Effector memory CD4-positive, alpha-beta T cell (primary cell): Measurements from ENCODE around the gene TRIO.

Experiments used
- DNase-seq, 3 donors: peaks; one replicate each; pipeline ENCODE4 v3.0.0-alpha.2; 2020
- H3K27ac ChIP-seq: 2 replicates; pipeline ENCODE4 v1.7.0; 2013; ENCODE audit warnings: mild to moderate bottlenecking, low read length, moderate library complexity; ENCODE audit not compliant: insufficient read depth, poor library complexity, severe bottlenecking
- H3K27me3 ChIP-seq: replicated peaks from 2 replicates; pipeline ENCODE4 v1.7.0; 2013; ENCODE audit warnings: mild to moderate bottlenecking, low read length; ENCODE audit not compliant: insufficient read depth, control insufficient read depth, poor library complexity, severe bottlenecking
- H3K36me3 ChIP-seq: 2 replicates; pipeline ENCODE4 v1.7.0; 2013; ENCODE audit warnings: mild to moderate bottlenecking, low read length, moderate library complexity; ENCODE audit not compliant: control insufficient read depth, insufficient read depth
- H3K4me1 ChIP-seq: 2 replicates; pipeline ENCODE4 v1.7.0; 2013; ENCODE audit warnings: low read length, mild to moderate bottlenecking; ENCODE audit not compliant: control insufficient read depth, insufficient read depth, poor library complexity, severe bottlenecking
- H3K4me3 ChIP-seq: 2 replicates; pipeline ENCODE4 v1.7.0; 2013; ENCODE audit warnings: low read length, low read depth, mild to moderate bottlenecking; ENCODE audit not compliant: insufficient read depth, poor library complexity, severe bottlenecking
- H3K9me3 ChIP-seq: 2 replicates; pipeline ENCODE4 v1.7.0; 2013; ENCODE audit warnings: mild to moderate bottlenecking, low read length, moderate library complexity; ENCODE audit not compliant: control insufficient read depth

The TRIO gene

DNA sequence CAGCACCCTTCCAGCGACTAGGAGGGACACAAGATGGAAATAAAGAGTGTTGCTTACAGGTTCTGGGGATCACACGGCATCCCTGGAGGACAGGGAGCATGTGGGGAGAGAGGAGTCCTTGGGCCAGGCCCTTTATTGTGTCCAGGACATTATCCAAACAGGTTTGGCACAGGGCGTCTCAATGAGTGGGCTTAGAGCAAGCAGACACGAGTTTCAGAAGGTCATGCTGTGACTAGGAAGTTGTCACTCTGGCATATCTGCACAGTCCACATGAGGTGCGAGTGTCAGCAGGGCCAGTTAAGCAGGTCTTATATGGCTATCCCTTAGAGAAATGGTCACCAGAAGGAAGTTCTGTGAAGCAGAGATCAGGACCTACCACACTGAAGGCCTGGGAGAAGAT lies 263.9 kb downstream of the TRIO start:
- Histone ChIP-seq H3K9me3 (no peaks in the 10 kb centered on the region), H3K4me3 (no peak overlapping the region), H3K27ac (no peak overlapping the region), H3K27me3 (no peaks in the 10 kb centered on the region), H3K4me1 (no peaks in the 10 kb centered on the region), H3K36me3 (no peaks in the 10 kb centered on the region)
- DNase-seq, result no peak

- H3K4me1 ChIP-seq, result peaks cover 2% of the 10 kb centered on the region
- no peaks in the 10 kb centered on the region for H3K9me3 ChIP-seq
- no peak overlapping the region for H3K4me3 ChIP-seq
- H3K27me3 ChIP-seq, result no peaks in the 10 kb centered on the region
- DNase-seq, result no peak
- no peak overlapping the region for H3K27ac ChIP-seq
- H3K36me3 ChIP-seq, result no peaks in the 10 kb centered on the region
Measured at GRCh38 chr5:14407746-14408175, 264.6 kb downstream of the TRIO start.

DNA sequence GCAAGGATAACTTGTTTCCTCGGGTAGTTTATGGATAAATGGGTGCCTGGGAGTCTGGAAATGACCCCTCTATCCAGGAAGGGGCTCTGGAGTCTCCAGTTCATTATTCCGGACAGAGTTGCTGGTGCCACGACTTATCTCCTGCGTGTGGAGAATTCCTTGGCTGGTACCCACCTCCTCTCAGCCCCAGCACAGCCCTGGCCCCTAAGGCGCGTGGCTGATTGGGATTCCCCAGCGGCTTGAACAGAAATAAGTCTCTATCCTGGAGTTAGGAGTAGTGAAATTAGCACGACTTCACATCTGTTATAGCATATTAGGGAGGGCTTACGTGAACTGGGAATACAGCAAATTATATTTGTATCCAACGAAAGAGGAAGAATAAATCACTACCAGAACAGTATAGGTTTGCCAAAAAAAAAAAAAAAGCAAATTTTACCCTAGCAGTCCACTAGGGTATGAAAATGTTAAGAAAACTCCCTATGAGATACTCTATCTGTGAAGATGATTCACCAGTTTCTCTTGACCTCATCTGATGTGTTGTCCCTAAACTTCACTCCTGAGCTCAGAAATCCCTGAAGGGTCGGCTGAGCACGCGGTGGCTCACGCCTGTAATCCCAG lies 265.9 kb downstream of the TRIO start:
- Histone ChIP-seq H3K4me1 (peaks cover 13% of the 10 kb centered on the region), H3K9me3 (no peaks in the 10 kb centered on the region), H3K36me3 (no peaks in the 10 kb centered on the region), H3K4me3 (no peak overlapping the region), H3K27ac (no peak overlapping the region), H3K27me3 (no peaks in the 10 kb centered on the region)
- no peak for DNase-seq

GRCh38 chr5:14410068-14410393 lies 266.9 kb downstream of the TRIO start:
- no peaks in the 10 kb centered on the region for H3K9me3 ChIP-seq
- DNase-seq, result no peak
- H3K27ac ChIP-seq, result no peak overlapping the region
- H3K36me3 ChIP-seq, result no peaks in the 10 kb centered on the region
- H3K27me3 ChIP-seq, result no peaks in the 10 kb centered on the region
- H3K4me1 ChIP-seq, result peaks cover 23% of the 10 kb centered on the region
- H3K4me3 ChIP-seq, result no peak overlapping the region

DNA sequence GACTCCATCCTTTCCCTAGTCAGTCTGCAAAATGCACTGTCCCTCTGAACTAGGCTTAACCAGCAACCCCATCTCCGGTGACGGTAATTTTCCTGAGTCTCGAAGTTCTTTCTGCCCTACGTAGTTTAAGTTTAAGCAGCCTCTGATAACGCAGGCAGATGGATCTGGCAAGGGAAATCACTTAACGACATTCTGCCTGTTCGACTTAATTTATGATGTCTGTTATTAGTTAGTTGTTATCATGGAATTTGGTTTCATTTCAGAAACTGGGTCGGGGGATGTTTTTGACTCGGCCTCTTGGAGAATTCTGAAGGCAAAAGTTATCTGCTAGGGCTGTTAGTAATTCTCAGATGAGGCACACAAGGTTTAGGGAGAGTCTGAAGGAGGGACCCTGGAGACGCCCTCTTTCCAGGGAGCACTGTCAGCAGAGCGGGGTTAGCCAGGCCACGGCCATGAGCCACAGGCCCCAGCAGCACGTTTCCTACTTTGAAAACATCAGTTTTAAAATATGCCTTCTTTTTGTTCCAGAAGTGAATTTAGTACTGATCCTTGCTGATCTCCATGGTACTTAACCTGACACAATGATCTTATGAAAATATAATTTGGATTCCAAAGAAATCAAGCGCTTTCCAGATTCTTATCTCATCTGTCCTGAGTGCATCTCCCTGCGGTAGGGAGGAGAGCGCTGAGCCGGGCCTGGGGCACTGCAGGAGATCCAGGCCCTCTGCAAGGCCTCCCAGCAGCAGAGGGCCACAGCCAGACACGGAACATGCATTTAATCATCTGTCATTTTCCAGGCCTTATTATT lies 267.5 kb downstream of the TRIO start:
- H3K4me1 ChIP-seq, result peaks cover 26% of the 10 kb centered on the region
- no peaks in the 10 kb centered on the region for H3K27me3 ChIP-seq
- H3K27ac ChIP-seq, result no peak overlapping the region
- H3K9me3 ChIP-seq, result no peaks in the 10 kb centered on the region
- no peak for DNase-seq
- no peaks in the 10 kb centered on the region for H3K36me3 ChIP-seq
- H3K4me3 ChIP-seq, result no peak overlapping the region

GRCh38 chr5:14411216-14411615 lies 268.1 kb downstream of the TRIO start:
- no peak overlapping the region for H3K4me3 ChIP-seq
- no peaks in the 10 kb centered on the region for H3K9me3 ChIP-seq
- H3K27ac ChIP-seq, result no peak overlapping the region
- DNase-seq, result no peak
- H3K4me1 ChIP-seq, result peaks cover 27% of the 10 kb centered on the region
- H3K27me3 ChIP-seq, result no peaks in the 10 kb centered on the region
- no peaks in the 10 kb centered on the region for H3K36me3 ChIP-seq

DNA sequence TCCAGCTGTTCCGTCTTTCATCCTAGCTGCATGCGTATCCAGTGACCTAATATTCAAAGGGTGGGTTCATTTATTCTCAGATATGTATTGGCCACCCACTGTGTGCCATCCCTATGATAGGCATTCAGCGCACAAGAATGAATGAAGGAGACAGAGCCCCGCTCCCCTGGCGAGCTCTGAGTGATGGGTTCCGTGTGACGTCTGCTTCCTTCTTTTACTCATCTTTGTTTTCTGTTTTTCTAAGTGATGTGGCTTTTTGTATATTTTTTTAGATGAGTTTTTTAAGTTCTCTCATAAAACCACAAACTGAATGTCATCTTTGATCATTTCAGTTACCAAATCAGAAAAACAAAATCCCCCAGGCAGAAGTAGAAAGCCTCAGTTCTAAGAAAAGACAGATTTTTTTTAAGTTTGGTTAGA lies 270.2 kb downstream of the TRIO start:
- H3K27me3 ChIP-seq, result no peaks in the 10 kb centered on the region
- no peak overlapping the region for H3K4me3 ChIP-seq
- peak overlapping the region; percentile 66 for H3K27ac ChIP-seq
- peak in 1 of 3 donors; percentile 32 for DNase-seq
- H3K9me3 ChIP-seq, result no peaks in the 10 kb centered on the region
- no peaks in the 10 kb centered on the region for H3K36me3 ChIP-seq
- peaks cover 33% of the 10 kb centered on the region for H3K4me1 ChIP-seq

DNA sequence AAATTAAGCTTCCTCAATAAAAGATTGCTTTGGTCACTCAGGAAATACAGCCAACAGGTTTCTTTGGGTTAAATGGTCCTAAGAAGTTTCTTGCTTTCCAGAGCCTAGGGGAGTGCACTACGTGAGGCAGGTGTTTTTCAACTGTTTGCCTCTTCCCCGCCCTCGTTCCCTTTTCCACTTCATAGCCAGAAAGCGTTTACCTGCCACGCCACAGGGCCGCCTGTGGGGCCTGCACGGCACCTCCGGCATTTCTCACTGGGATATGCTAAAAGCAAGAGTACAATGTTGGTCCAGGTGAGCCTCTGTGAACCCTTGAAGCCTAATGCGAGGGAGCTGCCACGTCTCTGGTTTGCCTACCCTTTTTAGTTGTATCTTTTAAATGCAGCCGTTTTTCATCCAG lies 270.9 kb downstream of the TRIO start:
- H3K36me3 ChIP-seq, result no peaks in the 10 kb centered on the region

DNA sequence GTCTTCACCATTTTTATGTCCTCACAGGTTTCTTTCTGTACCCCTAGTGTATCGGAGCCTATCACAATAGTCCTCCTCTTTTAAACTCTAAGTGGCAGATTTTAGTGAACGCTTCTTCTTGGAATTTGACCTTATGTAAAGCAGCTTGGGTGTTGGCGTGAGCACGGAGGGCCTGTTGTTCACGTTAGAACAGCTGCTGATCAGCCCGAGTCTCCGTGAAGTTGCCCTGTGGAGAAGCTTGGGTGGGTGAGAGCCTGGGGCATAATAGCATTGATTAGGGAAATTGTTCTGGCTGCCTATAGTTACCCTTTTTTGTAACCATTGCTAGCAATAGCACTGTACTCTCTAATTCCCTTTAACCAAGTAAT lies 271.5 kb downstream of the TRIO start:
- H3K36me3 ChIP-seq, result no peaks in the 10 kb centered on the region
- H3K4me1 ChIP-seq, result peaks cover 33% of the 10 kb centered on the region
- H3K4me3 ChIP-seq, result peak overlapping the region; percentile 19
- DNase-seq, result no peak
- no peaks in the 10 kb centered on the region for H3K27me3 ChIP-seq
- peak overlapping the region; percentile 66 for H3K27ac ChIP-seq
- no peaks in the 10 kb centered on the region for H3K9me3 ChIP-seq

More for the DNA sequence above, 270.9 kb downstream of the TRIO start:
- H3K9me3 ChIP-seq, result no peaks in the 10 kb centered on the region
- peaks cover 33% of the 10 kb centered on the region for H3K4me1 ChIP-seq
- H3K27me3 ChIP-seq, result no peaks in the 10 kb centered on the region
- no peak for DNase-seq
- H3K27ac ChIP-seq, result peak overlapping the region; percentile 66
- H3K4me3 ChIP-seq, result no peak overlapping the region

- H3K27ac ChIP-seq, result peak overlapping the region; percentile 66
- H3K4me1 ChIP-seq, result peaks cover 33% of the 10 kb centered on the region
- peak overlapping the region; percentile 19 for H3K4me3 ChIP-seq
- no peaks in the 10 kb centered on the region for H3K9me3 ChIP-seq
- H3K36me3 ChIP-seq, result no peaks in the 10 kb centered on the region
- no peak for DNase-seq
- no peaks in the 10 kb centered on the region for H3K27me3 ChIP-seq
Measured at GRCh38 chr5:14415024-14415697, 272.0 kb downstream of the TRIO start.
